Measurements from ENCODE around the gene FAM221A.

DNA sequence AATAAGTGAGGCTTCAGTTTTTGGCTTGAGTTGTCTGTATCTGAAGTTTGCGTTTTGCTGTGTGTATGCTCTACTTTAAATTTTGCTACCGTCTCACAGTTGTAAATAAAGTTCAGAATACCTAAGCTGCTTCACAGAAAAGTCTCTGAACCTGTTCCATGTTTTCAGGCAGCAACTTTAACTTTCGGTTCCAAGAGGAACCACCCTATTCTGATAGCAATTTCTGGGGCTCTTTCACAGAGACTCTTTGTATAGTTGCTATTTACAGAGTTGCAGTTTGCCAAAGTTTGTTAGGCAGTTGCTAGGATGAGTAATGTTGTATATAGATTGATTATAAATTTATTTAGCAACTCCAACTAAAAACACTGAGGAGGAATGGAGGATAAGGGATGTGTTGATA lies 5.7 kb downstream of the FAM221A start:
- TF ChIP-seq POLR2AphosphoS5 (IDR thresholded peaks at IDR 0.05; ENCODE audit: low read depth, low read length) (no peak), EZH2 (IDR thresholded peaks at IDR 0.05; ENCODE audit: low read depth, low read length, severe bottlenecking) (no peak), CEBPB (IDR thresholded peaks at IDR 0.05; ENCODE audit: low read depth, low read length) (no peak), BCL11A (IDR thresholded peaks at IDR 0.05; ENCODE audit: low read depth in 2 of 2, low read length in 2 of 2) (no peak)
- TF ChIP-seq, protein P1, sequence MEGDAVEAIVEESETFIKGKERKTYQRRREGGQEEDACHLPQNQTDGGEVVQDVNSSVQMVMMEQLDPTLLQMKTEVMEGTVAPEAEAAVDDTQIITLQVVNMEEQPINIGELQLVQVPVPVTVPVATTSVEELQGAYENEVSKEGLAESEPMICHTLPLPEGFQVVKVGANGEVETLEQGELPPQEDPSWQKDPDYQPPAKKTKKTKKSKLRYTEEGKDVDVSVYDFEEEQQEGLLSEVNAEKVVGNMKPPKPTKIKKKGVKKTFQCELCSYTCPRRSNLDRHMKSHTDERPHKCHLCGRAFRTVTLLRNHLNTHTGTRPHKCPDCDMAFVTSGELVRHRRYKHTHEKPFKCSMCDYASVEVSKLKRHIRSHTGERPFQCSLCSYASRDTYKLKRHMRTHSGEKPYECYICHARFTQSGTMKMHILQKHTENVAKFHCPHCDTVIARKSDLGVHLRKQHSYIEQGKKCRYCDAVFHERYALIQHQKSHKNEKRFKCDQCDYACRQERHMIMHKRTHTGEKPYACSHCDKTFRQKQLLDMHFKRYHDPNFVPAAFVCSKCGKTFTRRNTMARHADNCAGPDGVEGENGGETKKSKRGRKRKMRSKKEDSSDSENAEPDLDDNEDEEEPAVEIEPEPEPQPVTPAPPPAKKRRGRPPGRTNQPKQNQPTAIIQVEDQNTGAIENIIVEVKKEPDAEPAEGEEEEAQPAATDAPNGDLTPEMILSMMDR (IDR thresholded peaks at IDR 0.05; ENCODE audit: control extremely low read depth in 1 of 3, insufficient read depth in 1 of 3, low read depth in 1 of 3, low read length in 3 of 3) = no peak

Measured in H1 (cell line).